GM18868 (cell line): ENCODE measurements around the gene POLR2J.
"Not testable (repeated sequence)": the region's sequence is repeated elsewhere in the genome, so short reads cannot be mapped to it uniquely, and the experiment has no call there.

Source experiments
- ATAC-seq: cut with Tn5 transposase; IDR thresholded peaks from one replicate; pipeline ENCODE4 v1.9.1; 2021; ENCODE audit warnings: mild to moderate bottlenecking, moderate library complexity; ENCODE audit not compliant: unreplicated experiment

POLR2J gene

GRCh38 chr7:102467581-102468477 lies 10.9 kb downstream of the POLR2J start:
- no peak for ATAC-seq

- no peak for ATAC-seq
Observed at GRCh38 chr7:102466097-102466496, 12.6 kb downstream of the POLR2J start.

- ATAC-seq: peak; percentile 94
Observed at GRCh38 chr7:102464577-102465280, 14.0 kb downstream of the POLR2J start, which contains the start of the genes ALKBH4 and LRWD1. Gene ALKBH4 (minus strand): TSS chr7:102464863. CDS start chr7:102464836, 27 bp downstream. Gene LRWD1 (plus strand): TSS chr7:102464984. CDS start chr7:102465081, 97 bp downstream.

- no peak for ATAC-seq
Observed at GRCh38 chr7:102463841-102464576, 14.7 kb downstream of the POLR2J start.

GRCh38 chr7:102460467-102460866 lies 18.3 kb downstream of the POLR2J start:
- ATAC-seq: no peak

GRCh38 chr7:102459221-102459844 lies 19.4 kb downstream of the POLR2J start:
- ATAC-seq: no peak

- ATAC-seq: no peak
Observed at GRCh38 chr7:102457352-102457924, 21.3 kb downstream of the POLR2J start.

GRCh38 chr7:102456327-102456726 lies 22.4 kb downstream of the POLR2J start:
- ATAC-seq: no peak

GRCh38 chr7:102455596-102455995 lies 23.1 kb downstream of the POLR2J start:
- no peak for ATAC-seq

GRCh38 chr7:102454932-102455331 lies 23.8 kb downstream of the POLR2J start:
- ATAC-seq: not testable (repeated sequence)

GRCh38 chr7:102454468-102454867 lies 24.3 kb downstream of the POLR2J start:
- no peak for ATAC-seq

GRCh38 chr7:102453319-102453718 lies 25.4 kb downstream of the POLR2J start:
- ATAC-seq: no peak

- no peak for ATAC-seq
Observed at GRCh38 chr7:102452451-102452850, 26.3 kb downstream of the POLR2J start.

GRCh38 chr7:102451371-102452054 lies 27.2 kb downstream of the POLR2J start:
- ATAC-seq: no peak

GRCh38 chr7:102450242-102450641 lies 28.5 kb downstream of the POLR2J start:
- ATAC-seq: no peak

GRCh38 chr7:102449136-102449535 lies 29.6 kb downstream of the POLR2J start:
- no peak for ATAC-seq

- ATAC-seq: no peak
Observed at GRCh38 chr7:102447311-102447710, 31.4 kb downstream of the POLR2J start.

- ATAC-seq: no peak
Observed at GRCh38 chr7:102446387-102447156, 32.1 kb downstream of the POLR2J start.

- ATAC-seq: no peak
Observed at GRCh38 chr7:102445674-102446071, 33.0 kb downstream of the POLR2J start.
